Naive thymus-derived CD4-positive, alpha-beta T cell (primary cell): ENCODE results near the gene SIGLEC15. TPM values are rescaled to one million over a fixed set of nuclear protein-coding genes. Genes with fewer than 3 reads are reported as not detected.
A peak's percentile ranks its signal among the peaks of the same experiment; 100 is the strongest.

Source experiments
- ATAC-seq: fragments of 150-1000 bp; cut with Tn5 transposase; 2 replicates; pipeline ENCODE4 v1.10.0; 2021; ENCODE audit warnings: mild to moderate bottlenecking, moderate library complexity
- CTCF ChIA-PET: fragments of 350-600 bp; sonication (Branson Sonifier 250); formaldehyde crosslinking; loops from one replicate; lab custom pipeline; 2021; ENCODE audit warnings: antibody characterized with exemption; lab: Charles Lee
- POLR2A ChIA-PET: fragments of 350-600 bp; sonication (Branson Sonifier 250); formaldehyde crosslinking; loops from one replicate; lab custom pipeline; 2021; ENCODE audit warnings: antibody characterized with exemption, inconsistent platforms; lab: Charles Lee
- DNase-seq, 9 donors: peaks; one replicate each; pipeline versions ENCODE4 v3.0.0 to v3.0.0-alpha.2; 2020 to 2022; ENCODE audit warnings: mixed read lengths in 1 of 9
- H3K27ac ChIP-seq: one replicate; pipeline ENCODE4 v1.7.0; 2013; ENCODE audit warnings: mild to moderate bottlenecking, low read depth, low read length, moderate library complexity
- H3K27me3 ChIP-seq, 2 donors: one replicate each; pipeline ENCODE4 v1.7.0; 2013; ENCODE audit warnings: low read length in 2 of 2, mild to moderate bottlenecking in 2 of 2, moderate library complexity in 2 of 2; ENCODE audit not compliant: control insufficient read depth in 2 of 2, insufficient read depth in 2 of 2
- H3K36me3 ChIP-seq, 3 experiments: 1 replicate in 2 of 3; 2 replicates in 1 of 3; pipeline ENCODE4 v1.7.0; 2013; ENCODE audit warnings: low read length in 3 of 3, mild to moderate bottlenecking in 3 of 3, moderate library complexity in 1 of 3; ENCODE audit not compliant: insufficient read depth in 3 of 3, control insufficient read depth in 2 of 3
- H3K4me1 ChIP-seq, 2 donors: one replicate each; pipeline ENCODE4 v1.7.0; 2013; ENCODE audit warnings: low read length in 2 of 2, mild to moderate bottlenecking in 2 of 2, moderate library complexity in 1 of 2; ENCODE audit not compliant: control insufficient read depth in 2 of 2, insufficient read depth in 2 of 2
- H3K4me3 ChIP-seq: 2 replicates; pipeline ENCODE4 v1.7.0; 2013; ENCODE audit warnings: mild to moderate bottlenecking, low read length
- H3K9me3 ChIP-seq, 3 experiments: 1 replicate in 2 of 3; 2 replicates in 1 of 3; pipeline ENCODE4 v1.7.0; 2013; ENCODE audit warnings: low read length in 3 of 3; ENCODE audit not compliant: control insufficient read depth in 2 of 3
- H3K27ac Mint-ChIP-seq, 9 donors: one replicate each; pipeline ENCODE4 v1.8.0; 2020 to 2022; ENCODE audit warnings: mixed read lengths in 9 of 9, mild to moderate bottlenecking in 8 of 9, moderate library complexity in 5 of 9, inconsistent platforms in 2 of 9
- H3K27me3 Mint-ChIP-seq, 5 donors: one replicate each; pipeline ENCODE4 v1.8.0; 2021 to 2022; ENCODE audit warnings: mixed read lengths in 5 of 5, mild to moderate bottlenecking in 1 of 5
- H3K36me3 Mint-ChIP-seq, 5 donors: one replicate each; pipeline ENCODE4 v1.8.0; 2020 to 2022; ENCODE audit warnings: mixed read lengths in 5 of 5, mild to moderate bottlenecking in 3 of 5, inconsistent platforms in 1 of 5
- H3K4me1 Mint-ChIP-seq, 7 donors: one replicate each; pipeline ENCODE4 v1.8.0; 2020 to 2022; ENCODE audit warnings: mixed read lengths in 7 of 7, mild to moderate bottlenecking in 3 of 7, inconsistent platforms in 1 of 7
- H3K4me3 Mint-ChIP-seq, 10 donors: one replicate each; pipeline ENCODE4 v1.8.0; 2020 to 2022; ENCODE audit warnings: mild to moderate bottlenecking in 10 of 10, mixed read lengths in 10 of 10, moderate library complexity in 6 of 10, inconsistent platforms in 2 of 10
- H3K9me3 Mint-ChIP-seq, 11 donors: one replicate each; pipeline ENCODE4 v1.8.0; 2020 to 2022; ENCODE audit warnings: mixed read lengths in 11 of 11, mild to moderate bottlenecking in 4 of 11, inconsistent platforms in 1 of 11, moderate library complexity in 1 of 11
- intact Hi-C, 2 donors: fragments of 100-400 bp; cut with micrococcal nuclease; formaldehyde crosslinking; loops; one replicate each; pipeline ENCODE4 v1.15.1; 2023
- polyA plus RNA-seq, 2 donors: library from polyadenylated mRNA; unstranded; fragments of 300-500 nt; fragmentation: Illumina TruSeq; gene quantifications; one replicate each; pipeline ENCODE4 v1.2.3, GENCODE V29; 2021
- total RNA-seq, 6 experiments: library from RNA in 5 of 6; stranded (reverse) in 5 of 6; gene quantifications; 1 replicate in 5 of 6; 2 replicates in 1 of 6; pipeline ENCODE4 v1.2.3 and lab custom pipeline; 2021 to 2026

Gene SIGLEC15
- total and polyA plus RNA-seq, 7 experiments from 2014 or later: 0.13 to 1.3 TPM; not detected in 5

GRCh38 chr18:45863469-45863868, 38.0 kb downstream of the SIGLEC15 start:
- peaks cover 0 to 6% (median 0%) of the 10 kb centered on the region in 11 donors for H3K9me3 Mint-ChIP-seq
- DNase-seq (no peak), ATAC-seq (no peak)
- Histone ChIP-seq H3K4me1 (no peaks in the 10 kb centered on the region), H3K36me3 (peaks cover 19 to 78% (median 30%) of the 10 kb centered on the region in 3 experiments), H3K27ac (no peak overlapping the region), H3K9me3 (no peaks in the 10 kb centered on the region), H3K27me3 (no peaks in the 10 kb centered on the region), H3K4me3 (no peak overlapping the region)
- no peak overlapping the region for H3K4me3 Mint-ChIP-seq
- peaks cover 0 to 3% (median 0%) of the 10 kb centered on the region in 7 donors for H3K4me1 Mint-ChIP-seq
- H3K27me3 Mint-ChIP-seq: no peaks in the 10 kb centered on the region
- H3K36me3 Mint-ChIP-seq: peaks cover 11 to 88% (median 60%) of the 10 kb centered on the region in 5 donors
- intact Hi-C loops: no loop called here
- peak overlapping the region in 2 of 9 donors; percentile 13 to 24 for H3K27ac Mint-ChIP-seq
- CTCF ChIA-PET: no interaction called here
- POLR2A ChIA-PET: no interaction called here

GRCh38 chr18:45864081-45864480, 38.6 kb downstream of the SIGLEC15 start:
- no peak overlapping the region for H3K27ac ChIP-seq
- ATAC-seq: no peak
- Mint-ChIP-seq H3K27ac (peak overlapping the region in 3 of 9 donors; percentile 13 to 72 (median 24)), H3K4me3 (no peak overlapping the region), H3K4me1 (peaks cover 0 to 3% (median 0%) of the 10 kb centered on the region in 7 donors), H3K36me3 (peaks cover 11 to 83% (median 55%) of the 10 kb centered on the region in 5 donors), H3K27me3 (no peaks in the 10 kb centered on the region), H3K9me3 (peaks cover 0 to 6% (median 0%) of the 10 kb centered on the region in 11 donors)
- intact Hi-C loops: no loop called here
- H3K4me3 ChIP-seq: no peak overlapping the region
- ChIA-PET POLR2A (no interaction called here), CTCF (interaction anchor here (0.7 kb wide), 1 partner anchor 15 kb away, joined by 4 read pairs; no protein-coding TSS in a partner anchor)
- H3K36me3 ChIP-seq: peaks cover 14 to 72% (median 24%) of the 10 kb centered on the region in 3 experiments
- H3K9me3 ChIP-seq: no peaks in the 10 kb centered on the region
- DNase-seq: no peak
- H3K4me1 ChIP-seq: no peaks in the 10 kb centered on the region
- no peaks in the 10 kb centered on the region for H3K27me3 ChIP-seq

- ChIA-PET CTCF (interaction anchor here (0.6 to 0.7 kb wide), 2 partner anchors 11 to 190 kb away, joined by 3 to 8 read pairs; no protein-coding TSS in a partner anchor), POLR2A (no interaction called here)
- Mint-ChIP-seq H3K9me3 (peaks cover 0 to 6% (median 0%) of the 10 kb centered on the region in 11 donors), H3K27ac (peak overlapping the region in 2 of 9 donors; percentile 49 to 64), H3K4me3 (no peak overlapping the region), H3K36me3 (peaks cover 11 to 82% (median 56%) of the 10 kb centered on the region in 5 donors), H3K27me3 (no peaks in the 10 kb centered on the region), H3K4me1 (peaks cover 0 to 3% (median 0%) of the 10 kb centered on the region in 7 donors)
- ATAC-seq (no peak), DNase-seq (no peak)
- H3K36me3 ChIP-seq: peaks cover 5 to 67% (median 30%) of the 10 kb centered on the region in 3 experiments
- intact Hi-C loops: no loop called here
- no peak overlapping the region for H3K27ac ChIP-seq
- no peaks in the 10 kb centered on the region for H3K9me3 ChIP-seq
- H3K4me1 ChIP-seq: no peaks in the 10 kb centered on the region
- no peak overlapping the region for H3K4me3 ChIP-seq
- H3K27me3 ChIP-seq: no peaks in the 10 kb centered on the region
These were observed 40.0 kb downstream of the SIGLEC15 start for GRCh38 chr18:45865466-45865865.

GRCh38 chr18:45870419-45870818, 44.9 kb downstream of the SIGLEC15 start:
- Mint-ChIP-seq H3K27ac (no peak overlapping the region), H3K4me3 (no peak overlapping the region), H3K9me3 (peaks cover 0 to 21% (median 1%) of the 10 kb centered on the region in 11 donors), H3K4me1 (peaks cover 15 to 27% (median 20%) of the 10 kb centered on the region in 7 donors), H3K36me3 (peaks cover 21 to 76% (median 64%) of the 10 kb centered on the region in 5 donors), H3K27me3 (no peaks in the 10 kb centered on the region)
- Histone ChIP-seq H3K27me3 (no peaks in the 10 kb centered on the region), H3K9me3 (no peaks in the 10 kb centered on the region), H3K27ac (no peak overlapping the region), H3K36me3 (peaks cover 10 to 63% (median 26%) of the 10 kb centered on the region in 3 experiments), H3K4me3 (no peak overlapping the region), H3K4me1 (peaks cover 12 to 14% of the 10 kb centered on the region in 2 donors)
- ChIA-PET POLR2A (interaction anchor here (1.7 kb wide), 1 partner anchor 10 kb away, joined by 5 read pairs; no protein-coding TSS in a partner anchor), CTCF (interaction anchor here (0.7 kb wide), 1 partner anchor 206 kb away, joined by 4 read pairs; no protein-coding TSS in a partner anchor)
- DNase-seq (no peak), ATAC-seq (no peak)
- intact Hi-C loops: no loop called here

GRCh38 chr18:45871431-45872084, 46.1 kb downstream of the SIGLEC15 start:
- Histone ChIP-seq H3K27ac (no peak overlapping the region), H3K4me1 (peaks cover 12 to 14% of the 10 kb centered on the region in 2 donors), H3K4me3 (no peak overlapping the region), H3K27me3 (no peaks in the 10 kb centered on the region), H3K36me3 (peaks cover 6 to 55% (median 16%) of the 10 kb centered on the region in 3 experiments), H3K9me3 (no peaks in the 10 kb centered on the region)
- ChIA-PET CTCF (no interaction called here), POLR2A (no interaction called here)
- Mint-ChIP-seq H3K4me1 (peaks cover 16 to 29% (median 23%) of the 10 kb centered on the region in 7 donors), H3K9me3 (peaks cover 0 to 20% (median 1%) of the 10 kb centered on the region in 11 donors), H3K36me3 (peaks cover 16 to 73% (median 61%) of the 10 kb centered on the region in 5 donors), H3K4me3 (no peak overlapping the region), H3K27ac (peak overlapping the region in 4 of 9 donors; percentile 4 to 65 (median 24)), H3K27me3 (no peaks in the 10 kb centered on the region)
- no peak for ATAC-seq
- intact Hi-C loops: no loop called here
- no peak for DNase-seq

GRCh38 chr18:45874491-45875184, 49.2 kb downstream of the SIGLEC15 start:
- Mint-ChIP-seq H3K36me3 (peaks cover 14 to 65% (median 54%) of the 10 kb centered on the region in 5 donors), H3K9me3 (peaks cover 0 to 20% (median 1%) of the 10 kb centered on the region in 11 donors), H3K4me3 (peak overlapping the region in 9 of 10 donors; percentile 4 to 77 (median 49)), H3K4me1 (peaks cover 18 to 30% (median 24%) of the 10 kb centered on the region in 7 donors), H3K27me3 (no peaks in the 10 kb centered on the region), H3K27ac (peak overlapping the region in 8 of 9 donors; percentile 13 to 89 (median 62))
- no peak overlapping the region for H3K4me3 ChIP-seq
- H3K36me3 ChIP-seq: peaks cover 7 to 58% (median 16%) of the 10 kb centered on the region in 3 experiments
- H3K27ac ChIP-seq: peak overlapping the region; percentile 20
- H3K27me3 ChIP-seq: no peaks in the 10 kb centered on the region
- no peaks in the 10 kb centered on the region for H3K9me3 ChIP-seq
- CTCF ChIA-PET: interaction anchor here (13.4 kb wide), 1 partner anchor 210 kb away, joined by 157 read pairs; no protein-coding TSS in a partner anchor
- intact Hi-C loops: loop anchor here in 1 of 2 donors (1.0 to 2.0 kb wide), 3 partner anchors 92 to 187 kb away; partner anchors contain the start of gene EPG5
- POLR2A ChIA-PET: no interaction called here
- ATAC-seq (peak; percentile 88), DNase-seq (peak in 7 of 9 donors; percentile 31 to 63 (median 46))
- peaks cover 12 to 14% of the 10 kb centered on the region in 2 donors for H3K4me1 ChIP-seq
